HCEC 1CT (cell line): ENCODE data around the gene NDUFAB1.
"Not testable (repeated sequence)": the region's sequence is repeated elsewhere in the genome, so short reads cannot be mapped to it uniquely, and the experiment has no call there.

Source experiments
- DNase-seq: peaks from one replicate; pipeline ENCODE4 v3.0.0-alpha.2; 2017

NDUFAB1 gene

GRCh38 chr16:23544436-23544835 lies 51.7 kb downstream of the NDUFAB1 start:
- no peak for DNase-seq

GRCh38 chr16:23540817-23541178 lies 55.3 kb downstream of the NDUFAB1 start:
- DNase-seq, result not testable (repeated sequence)

GRCh38 chr16:23539984-23540816 lies 55.9 kb downstream of the NDUFAB1 start:
- no peak for DNase-seq

GRCh38 chr16:23538919-23539278 lies 57.2 kb downstream of the NDUFAB1 start:
- no peak for DNase-seq

GRCh38 chr16:23537390-23537789 lies 58.7 kb downstream of the NDUFAB1 start:
- no peak for DNase-seq

- no peak for DNase-seq
These were observed 60.2 kb downstream of the NDUFAB1 start for GRCh38 chr16:23535901-23536300.

- no peak for DNase-seq
These were observed 61.0 kb downstream of the NDUFAB1 start for GRCh38 chr16:23534868-23535860.

GRCh38 chr16:23532448-23532847 lies 63.7 kb downstream of the NDUFAB1 start:
- DNase-seq, result no peak
